Stomach (tissue), 9 donors: ENCODE data around the gene TTC28. TPM values are rescaled to one million over a fixed set of nuclear protein-coding genes. Genes with fewer than 3 reads are reported as not detected.

Experiments used
- DNase-seq, 2 donors: peaks; one replicate each; pipeline versions ENCODE4 v3.0.0 to v3.0.0-alpha.2; 2013 to 2019
- H3K27ac ChIP-seq, 5 donors: fragments of 200-600 bp in 4 of 5; sonication (generic) in 4 of 5; one replicate each; pipeline ENCODE4 v1.5.1; 2013 to 2019; ENCODE audit warnings: mild to moderate bottlenecking in 1 of 5, moderate library complexity in 1 of 5
- H3K27me3 ChIP-seq, 3 donors: fragments of 200-600 bp; sonication (generic); one replicate each; pipeline ENCODE4 v1.5.1; 2017 to 2019; ENCODE audit warnings: mixed run types in 1 of 3
- H3K36me3 ChIP-seq, 4 donors: fragments of 200-600 bp; sonication (generic); 1 replicate in 3 of 4; 2 replicates in 1 of 4; pipeline ENCODE4 v1.5.1; 2016 to 2019
- H3K4me1 ChIP-seq, 4 donors: fragments of 200-600 bp; sonication (generic); one replicate each; pipeline ENCODE4 v1.5.1; 2016 to 2019
- H3K4me3 ChIP-seq, 4 donors: fragments of 200-600 bp; sonication (generic) in 3 of 4; one replicate each; pipeline ENCODE4 v1.5.1; 2016 to 2019; ENCODE audit warnings: mild to moderate bottlenecking in 1 of 4
- H3K9me3 ChIP-seq, 4 donors: fragments of 200-600 bp; sonication (generic); one replicate each; pipeline ENCODE4 v1.5.1; 2016 to 2019
- EP300 ChIP-seq: sonication (generic); formaldehyde crosslinking; IDR thresholded peaks from one replicate; pipeline ENCODE4 v1.6.1; 2017; ENCODE audit warnings: antibody characterized with exemption
- POLR2A ChIP-seq, 4 donors: fragments of 450-650 bp; IDR thresholded peaks; one replicate each; pipeline ENCODE4 v1.6.1; 2016; ENCODE audit warnings: antibody characterized with exemption in 4 of 4, control low read depth in 2 of 4, mild to moderate bottlenecking in 1 of 4, moderate library complexity in 1 of 4
- POLR2AphosphoS5 ChIP-seq, 3 donors: sonication (generic); formaldehyde crosslinking; IDR thresholded peaks; one replicate each; pipeline ENCODE4 v1.6.1; 2016; ENCODE audit warnings: antibody characterized with exemption in 3 of 3
- WGBS, 5 donors: extraction: QIAGEN DNeasy Blood & Tissue Kit in 3 of 5; methylation state at CpG; one replicate each; pipeline versions ENCODE4 v1.1.5 to v1.1.7; 2013 to 2018; 5-methylcytosine and 5-hydroxymethylcytosine counted together
- intact Hi-C: fragments of 100-400 bp; cut with DNase I; formaldehyde crosslinking; loops from one replicate; pipeline ENCODE4 v1.15.1; 2023; ENCODE audit warnings: low total_unique reads
- polyA plus RNA-seq, 3 donors: library from polyadenylated mRNA; stranded (reverse); fragments of 200-250 nt; gene quantifications; one replicate each; pipeline ENCODE4 v1.2.3, GENCODE V29; 2013
- total RNA-seq, 5 donors: library from RNA; depleted of rRNA; stranded (reverse); fragments of >200 nt; gene quantifications; one replicate each; pipeline versions ENCODE4 v1.1.0 to v1.2.3, GENCODE V29; 2014 to 2016
- TF ChIP-seq, protein P1 (sequence below), 7 experiments: fragments of 450-650 bp in 4 of 7; fragments of 200-600 bp in 3 of 7; sonication (generic) in 3 of 7; IDR thresholded peaks; one replicate each; pipeline ENCODE4 v1.5.1; 2016 to 2019; ENCODE audit warnings: antibody characterized with exemption in 7 of 7, control low read depth in 2 of 7, mild to moderate bottlenecking in 1 of 7
- donor health status: healthy with polysubstance abuse.
- donor health status: Bipolar disorder and iron deficiency.
- donor health status: healthy.

TTC28 gene
- total and polyA plus RNA-seq, 8 donors: 1.7 to 53.4 (median 24.6) TPM

DNA sequence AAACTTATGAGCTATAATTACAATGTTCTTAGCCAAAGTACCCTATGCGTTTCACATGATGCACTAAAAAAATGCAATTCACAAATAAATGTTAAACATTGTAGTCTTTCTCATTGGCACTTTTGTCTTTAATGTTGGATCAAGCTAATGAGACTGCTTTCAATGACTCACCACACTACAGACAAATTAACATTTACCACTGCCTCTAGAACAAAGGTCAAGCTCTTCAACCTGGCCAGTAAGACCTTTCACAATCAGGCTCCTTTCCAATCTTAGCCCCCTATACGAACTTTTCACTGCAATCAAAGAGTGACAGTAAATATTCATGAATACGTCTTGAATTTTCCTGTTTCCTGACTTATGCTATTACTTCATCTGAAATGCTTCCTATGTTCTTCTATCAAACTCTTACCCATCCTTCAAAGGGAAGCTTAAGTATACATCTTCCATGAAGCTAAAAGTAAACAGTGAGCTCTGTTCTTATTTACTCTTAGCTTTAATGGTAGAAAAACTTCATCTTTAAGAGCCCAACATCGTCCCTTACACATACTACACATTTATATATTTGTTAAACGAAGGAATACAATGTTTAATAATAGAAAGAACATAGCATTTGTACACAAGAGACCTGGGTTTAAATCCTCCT is 433.9 kb downstream of the TTC28 start:
- TF ChIP-seq, protein P1, sequence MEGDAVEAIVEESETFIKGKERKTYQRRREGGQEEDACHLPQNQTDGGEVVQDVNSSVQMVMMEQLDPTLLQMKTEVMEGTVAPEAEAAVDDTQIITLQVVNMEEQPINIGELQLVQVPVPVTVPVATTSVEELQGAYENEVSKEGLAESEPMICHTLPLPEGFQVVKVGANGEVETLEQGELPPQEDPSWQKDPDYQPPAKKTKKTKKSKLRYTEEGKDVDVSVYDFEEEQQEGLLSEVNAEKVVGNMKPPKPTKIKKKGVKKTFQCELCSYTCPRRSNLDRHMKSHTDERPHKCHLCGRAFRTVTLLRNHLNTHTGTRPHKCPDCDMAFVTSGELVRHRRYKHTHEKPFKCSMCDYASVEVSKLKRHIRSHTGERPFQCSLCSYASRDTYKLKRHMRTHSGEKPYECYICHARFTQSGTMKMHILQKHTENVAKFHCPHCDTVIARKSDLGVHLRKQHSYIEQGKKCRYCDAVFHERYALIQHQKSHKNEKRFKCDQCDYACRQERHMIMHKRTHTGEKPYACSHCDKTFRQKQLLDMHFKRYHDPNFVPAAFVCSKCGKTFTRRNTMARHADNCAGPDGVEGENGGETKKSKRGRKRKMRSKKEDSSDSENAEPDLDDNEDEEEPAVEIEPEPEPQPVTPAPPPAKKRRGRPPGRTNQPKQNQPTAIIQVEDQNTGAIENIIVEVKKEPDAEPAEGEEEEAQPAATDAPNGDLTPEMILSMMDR (IDR thresholded peaks at IDR 0.05): no peak
- TF ChIP-seq EP300 (no peak), POLR2AphosphoS5 (IDR thresholded peaks at IDR 0.05) (no peak), POLR2A (IDR thresholded peaks at IDR 0.05) (no peak)
- Histone ChIP-seq H3K9me3 (no peaks in the 10 kb centered on the region), H3K36me3 (no peaks in the 10 kb centered on the region), H3K4me1 (peaks cover 12 to 54% (median 33%) of the 10 kb centered on the region in 4 donors), H3K27ac (no peak overlapping the region), H3K27me3 (no peaks in the 10 kb centered on the region), H3K4me3 (no peak overlapping the region)
- no peak for DNase-seq
- intact Hi-C loops: no loop called here
- WGBS, 5 donors: 73 to 80% (median 76%) methylated on average over 5 of the region's 5 CpGs

DNA sequence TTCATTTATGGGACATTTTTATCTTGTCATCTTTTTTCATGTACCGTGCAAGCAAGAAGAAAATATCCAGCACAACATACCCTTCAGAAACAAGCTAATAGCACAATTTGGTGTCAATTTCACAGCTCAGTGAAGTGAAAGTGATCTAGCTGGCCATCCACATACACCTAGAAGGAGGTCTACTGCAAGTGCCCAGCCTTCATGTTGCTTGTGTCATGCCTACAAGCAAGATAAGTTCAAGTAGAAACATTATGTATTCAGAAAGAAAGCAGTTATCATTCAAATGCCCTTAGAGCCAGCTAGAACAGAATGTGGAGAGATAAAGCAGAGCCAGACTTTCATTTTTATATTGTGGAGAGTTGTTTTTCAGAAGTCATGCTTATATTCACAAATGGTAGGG is 434.9 kb downstream of the TTC28 start:
- no peak for TF ChIP-seq EP300
- peak in 1 of 3 donors; percentile 10 for TF ChIP-seq POLR2AphosphoS5 (IDR thresholded peaks at IDR 0.05)
- TF ChIP-seq POLR2A (IDR thresholded peaks at IDR 0.05): no peak
- TF ChIP-seq, protein P1 (IDR thresholded peaks at IDR 0.05): no peak
- 27 to 59% (median 48%) methylated on average over 1 of the region's 1 CpG for WGBS, 5 donors
- Histone ChIP-seq H3K27me3 (no peaks in the 10 kb centered on the region), H3K27ac (peak overlapping the region in 4 of 5 donors; percentile 3 to 56 (median 35)), H3K4me3 (no peak overlapping the region), H3K4me1 (peaks cover 12 to 48% (median 32%) of the 10 kb centered on the region in 4 donors), H3K9me3 (no peaks in the 10 kb centered on the region), H3K36me3 (no peaks in the 10 kb centered on the region)
- intact Hi-C loops: no loop called here
- DNase-seq: peak in 1 of 2 donors; percentile 37

DNA sequence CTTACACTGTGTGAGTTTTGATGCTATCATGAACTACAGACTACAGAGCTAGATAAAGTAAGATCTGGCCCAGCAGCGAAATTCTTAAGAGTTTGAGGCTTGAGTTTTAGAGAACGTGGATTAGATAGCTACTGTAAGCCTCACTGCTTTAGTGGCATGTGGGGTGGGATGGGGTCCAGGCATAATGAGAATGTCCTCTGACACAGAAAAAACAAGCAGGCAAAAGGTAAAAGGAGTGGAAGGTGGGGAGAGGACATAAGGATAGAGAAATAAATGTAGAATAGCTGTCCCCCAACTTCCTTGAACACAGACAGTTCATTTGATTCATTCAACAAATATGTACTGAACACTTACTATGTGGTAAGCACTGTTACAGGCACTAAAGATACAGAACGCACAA is 436.1 kb downstream of the TTC28 start:
- WGBS, 5 donors: 62 to 78% (median 75%) methylated on average over 3 of the region's 3 CpGs
- no peaks in the 10 kb centered on the region for H3K9me3 ChIP-seq
- no peaks in the 10 kb centered on the region for H3K27me3 ChIP-seq
- intact Hi-C loops: no loop called here
- no peak overlapping the region for H3K4me3 ChIP-seq
- TF ChIP-seq, protein P1 (IDR thresholded peaks at IDR 0.05): no peak
- TF ChIP-seq EP300 (no peak), POLR2AphosphoS5 (IDR thresholded peaks at IDR 0.05) (no peak), POLR2A (IDR thresholded peaks at IDR 0.05) (no peak)
- H3K36me3 ChIP-seq: no peaks in the 10 kb centered on the region
- no peak for DNase-seq
- H3K4me1 ChIP-seq: peaks cover 7 to 38% (median 26%) of the 10 kb centered on the region in 4 donors
- H3K27ac ChIP-seq: no peak overlapping the region

DNA sequence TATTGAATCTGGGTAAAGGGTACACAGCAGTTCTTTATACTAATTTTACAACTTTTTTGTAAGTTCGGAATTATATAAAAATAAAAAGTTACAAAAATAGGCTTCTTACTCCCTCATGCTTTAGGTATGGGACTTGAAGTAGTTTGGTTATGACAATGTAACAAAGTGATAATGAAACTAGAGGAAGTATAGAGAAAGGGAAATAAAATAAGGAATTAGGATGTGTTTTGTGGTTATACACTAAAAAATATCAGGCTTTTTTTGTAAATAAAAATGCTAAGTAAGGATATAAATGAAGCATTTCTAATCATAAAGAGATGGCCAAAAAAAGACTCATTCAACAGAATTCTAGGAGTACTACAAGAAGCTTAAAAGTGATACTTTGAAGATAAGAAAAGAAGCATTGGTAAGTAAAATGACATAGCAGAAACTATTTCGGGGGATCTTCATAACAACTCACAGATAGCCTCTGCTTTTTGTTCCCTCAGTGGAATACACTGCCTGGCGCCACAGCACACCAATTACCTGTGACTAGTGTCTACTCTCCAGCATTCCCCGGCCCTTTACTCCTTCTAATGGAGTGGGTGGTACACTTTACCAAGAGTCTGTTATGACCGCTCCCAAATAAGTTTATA is 437.9 kb downstream of the TTC28 start:
- TF ChIP-seq EP300: no peak
- TF ChIP-seq, protein P1 (IDR thresholded peaks at IDR 0.05): no peak
- no peak for TF ChIP-seq POLR2AphosphoS5 (IDR thresholded peaks at IDR 0.05)
- no peak for TF ChIP-seq POLR2A (IDR thresholded peaks at IDR 0.05)
- Histone ChIP-seq H3K4me1 (peaks cover 6 to 22% (median 18%) of the 10 kb centered on the region in 4 donors), H3K27me3 (no peaks in the 10 kb centered on the region), H3K27ac (no peak overlapping the region), H3K9me3 (no peaks in the 10 kb centered on the region), H3K4me3 (no peak overlapping the region), H3K36me3 (no peaks in the 10 kb centered on the region)
- no peak for DNase-seq
- 88 to 96% (median 92%) methylated on average over 5 of the region's 5 CpGs for WGBS, 5 donors
- intact Hi-C loops: no loop called here
